ENCODE data around the gene CINP. TPM values are rescaled to one million over a fixed set of nuclear protein-coding genes. Genes with fewer than 3 reads are reported as not detected.

CINP gene
- total and polyA plus RNA-seq, 2 of the 13 experiments (the other 11 are each of a cell fraction or from before 2014, with no cell fraction given) = 32.8 to 42.8 TPM

GRCh38 chr14:102333390-102333789 is 29.3 kb downstream of the CINP start:
- WGBS (ENCODE audit: low lambda C conversion rate) = 91% methylated on average over 7 of the region's 7 CpGs
- POLR2A ChIA-PET = interaction anchor here (1.6 kb wide), 1 partner anchor 13 kb away, joined by 6 read pairs; no protein-coding TSS in a partner anchor
- no peak for DNase-seq (ENCODE audit: low spot score)

More at GRCh38 chr14:102333390-102333789, 29.3 kb downstream of the CINP start:
- H3K79me2 ChIP-seq (ENCODE audit: insufficient read depth, low read length) = no peaks in the 10 kb centered on the region
- intact Hi-C loops (cut with micrococcal nuclease; ENCODE audit: unreplicated experiment) = no loop called here
- ATAC-seq (no peak), FAIRE-seq (no peak)
- H3K4me3 ChIP-seq (replicated peaks in 1 of 3; ENCODE audit: insufficient read depth in 1 of 3, low read depth in 2 of 3, low read length in 3 of 3) = no peak overlapping the region
- no peaks in the 10 kb centered on the region for H4K20me1 ChIP-seq (ENCODE audit: insufficient read depth, low read length)
- H3K9ac ChIP-seq (ENCODE audit: insufficient read depth, low read depth, low read length) = no peak overlapping the region
- no TSS peak for BruUV-seq (replicated peaks)
- H3K4me1 ChIP-seq (ENCODE audit: insufficient read depth, low read length) = no peaks in the 10 kb centered on the region
- CTCF ChIA-PET (ENCODE audit: low intra/inter-chr PET ratio, low total read pairs) = no interaction called here
- H3K36me3 ChIP-seq (replicated peaks in 1 of 2; ENCODE audit: control insufficient read depth in 1 of 2, insufficient read depth in 2 of 2, low read length in 2 of 2) = peaks cover 11 to 32% of the 10 kb centered on the region in 2 experiments; a peak in 3 of 5 replicates
- in situ Hi-C loops (cut with HindIII; ENCODE audit: extremely low pct_ligation_motif_present, low pct_unique_long_range_greater_than_20kb) = no loop called here
- H3K27ac ChIP-seq (ENCODE audit: extremely low read length, insufficient read depth, low read length) = no peak overlapping the region
- H3K9me3 ChIP-seq (ENCODE audit: low read length) = no peaks in the 10 kb centered on the region
- H2AFZ ChIP-seq (ENCODE audit: low read length) = no peak overlapping the region
- TF ChIP-seq ZNF326 (CRISPR knock-in tag; IDR thresholded peaks at IDR 0.05; ENCODE audit: borderline replicate concordance) (no peak), ZC3H13 (CRISPR knock-in tag; IDR thresholded peaks at IDR 0.05) (no peak), REPIN1 (CRISPR knock-in tag; IDR thresholded peaks at IDR 0.05; ENCODE audit: borderline replicate concordance, low read depth) (no peak), ZSCAN5A (CRISPR knock-in tag; IDR thresholded peaks at IDR 0.05; ENCODE audit: borderline replicate concordance) (no peak), ADNP (CRISPR knock-in tag; IDR thresholded peaks at IDR 0.05) (no peak), SIN3A (IDR thresholded peaks at IDR 0.05; ENCODE audit: borderline replicate concordance, low read depth, low read length) (no peak), ZNF574 (CRISPR knock-in tag; IDR thresholded peaks at IDR 0.05) (no peak), PAX8 (CRISPR knock-in tag; IDR thresholded peaks at IDR 0.05; ENCODE audit: borderline replicate concordance) (no peak), SYNCRIP (IDR thresholded peaks at IDR 0.05; ENCODE audit: insufficient read depth, low read depth, low read length) (no peak), SP1 (IDR thresholded peaks at IDR 0.05) (no peak), SP1 (CRISPR knock-in tag; IDR thresholded peaks at IDR 0.05) (no peak), NFATC3 (CRISPR knock-in tag; IDR thresholded peaks at IDR 0.05) (no peak), SMAD9 (CRISPR knock-in tag; IDR thresholded peaks at IDR 0.05) (no peak), ZNF556 (CRISPR knock-in tag; IDR thresholded peaks at IDR 0.05; ENCODE audit: borderline replicate concordance) (no peak)
- H3K4me2 ChIP-seq (ENCODE audit: low read depth, low read length) = no peak overlapping the region
- no peaks in the 10 kb centered on the region for H3K27me3 ChIP-seq (ENCODE audit: control insufficient read depth in 1 of 2, insufficient read depth in 2 of 2, low read length in 2 of 2)
